HG03342 (cell line): Measurements from ENCODE around the gene DNPH1.

Experiments used
- ATAC-seq: cut with Tn5 transposase; IDR thresholded peaks from one replicate; pipeline ENCODE4 v1.9.1; 2021; ENCODE audit warnings: mild to moderate bottlenecking, moderate library complexity; ENCODE audit not compliant: unreplicated experiment

Gene DNPH1

GRCh38 chr6:43185391-43185985 is 43.8 kb downstream of the DNPH1 start:
- ATAC-seq = no peak

GRCh38 chr6:43184268-43184985 is 44.9 kb downstream of the DNPH1 start:
- ATAC-seq = no peak

DNA sequence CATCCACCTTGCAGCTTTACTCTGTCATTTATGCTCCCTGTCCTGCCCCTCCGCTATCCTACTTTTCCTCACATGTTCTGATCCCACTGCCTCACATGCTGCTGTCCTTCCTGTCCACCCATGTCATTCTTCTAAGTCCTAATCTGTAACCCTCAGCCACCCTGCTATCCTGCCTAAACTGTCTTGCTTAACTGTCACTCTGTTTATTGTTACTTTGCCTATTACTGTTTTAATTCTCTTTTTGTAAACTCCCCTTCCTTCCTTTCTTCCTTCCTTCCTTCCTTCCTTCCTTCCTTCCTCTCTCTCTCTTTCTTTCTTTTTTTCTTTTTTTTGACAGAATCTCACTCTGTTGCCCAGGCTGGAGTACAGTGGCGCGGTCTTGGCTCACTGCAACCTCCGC is 45.8 kb downstream of the DNPH1 start:
- ATAC-seq = no peak

- peak; percentile 90 for ATAC-seq
Measured at GRCh38 chr6:43181942-43182860, 47.1 kb downstream of the DNPH1 start, which contains the start of gene CUL9. TSS of gene CUL9 (plus strand) at chr6:43182196. CDS start at chr6:43184311, 2,115 bp downstream.

GRCh38 chr6:43181621-43181941 is 47.7 kb downstream of the DNPH1 start:
- ATAC-seq = no peak

DNA sequence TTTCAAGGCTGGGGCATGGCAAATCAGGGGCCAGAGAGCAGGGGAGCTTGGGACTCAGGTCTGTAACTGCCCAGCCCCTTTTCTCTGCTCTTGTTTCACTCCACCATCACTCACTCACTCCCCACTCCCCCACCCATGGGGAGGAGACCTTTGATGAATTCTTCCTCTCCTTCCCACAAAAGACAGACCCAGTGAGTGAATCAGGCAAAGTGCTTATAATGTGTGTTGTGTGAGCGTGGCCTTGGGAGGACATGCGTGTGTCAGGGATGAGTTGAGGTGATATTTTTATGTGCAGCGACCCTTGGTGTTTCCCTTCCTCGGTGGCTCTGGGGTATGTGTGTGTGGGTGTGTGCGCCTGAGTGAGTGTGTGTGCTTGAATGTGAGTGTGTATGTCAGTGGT is 48.3 kb downstream of the DNPH1 start:
- ATAC-seq = no peak

- no peak for ATAC-seq
Measured at GRCh38 chr6:43180058-43180457, 49.2 kb downstream of the DNPH1 start.

- ATAC-seq = no peak
Measured at GRCh38 chr6:43178951-43179830, 50.1 kb downstream of the DNPH1 start.

DNA sequence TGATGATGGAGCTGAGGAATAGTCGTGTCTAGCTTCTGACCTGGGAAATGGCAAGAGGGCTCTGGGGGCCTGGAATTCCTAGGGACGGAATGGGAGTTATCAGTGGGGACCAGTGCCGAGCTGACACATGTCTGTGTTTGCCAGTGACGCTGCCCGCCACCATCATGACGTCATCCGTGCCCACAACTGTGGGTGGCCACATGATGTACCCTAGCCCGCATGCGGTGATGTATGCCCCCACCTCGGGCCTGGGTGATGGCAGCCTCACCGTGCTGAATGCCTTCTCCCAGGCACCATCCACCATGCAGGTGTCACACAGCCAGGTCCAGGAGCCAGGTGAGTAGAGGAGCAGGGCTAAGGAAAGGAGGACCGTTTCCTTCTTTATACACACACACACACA is 51.1 kb downstream of the DNPH1 start:
- no peak for ATAC-seq

- ATAC-seq = no peak
Measured at GRCh38 chr6:43176423-43176786, 52.9 kb downstream of the DNPH1 start.

GRCh38 chr6:43175676-43176422 is 53.4 kb downstream of the DNPH1 start:
- ATAC-seq = no peak
